HL-60 (cell line): ENCODE data around the gene ANXA8.

Experiments
- CTCF ChIP-seq: IDR thresholded peaks from one replicate; pipeline ENCODE4 v1.5.1; 2011; ENCODE audit warnings: low read length, control low read depth, inconsistent platforms; ENCODE audit not compliant: insufficient read depth
- POLR2AphosphoS5 ChIP-seq: IDR thresholded peaks from 2 replicates; pipeline ENCODE4 v1.6.1; 2012; ENCODE audit warnings: low read depth
- REST ChIP-seq: IDR thresholded peaks from 2 replicates; pipeline ENCODE4 v1.6.1; 2012; ENCODE audit warnings: low read depth; ENCODE audit not compliant: insufficient replicate concordance
- SPI1 ChIP-seq: IDR thresholded peaks from 2 replicates; pipeline ENCODE4 v1.6.1; 2012; ENCODE audit warnings: low read depth, mild to moderate bottlenecking, borderline replicate concordance

- TF ChIP-seq CTCF: no peak
- TF ChIP-seq SPI1: no peak
- TF ChIP-seq REST: no peak
- TF ChIP-seq POLR2AphosphoS5: no peak
Observed at GRCh38 chr10:47441938-47442337, 42.0 kb downstream of the ANXA8 start.
